Measurements from ENCODE around the gene SMG5. TPM values are rescaled to one million over a fixed set of nuclear protein-coding genes. Genes with fewer than 3 reads are reported as not detected.
A peak's percentile ranks its signal among the peaks of the same experiment; 100 is the strongest.

Gene SMG5
- total and polyA plus RNA-seq, 2 experiments from 2014 or later = 25.9 to 118 TPM

DNA sequence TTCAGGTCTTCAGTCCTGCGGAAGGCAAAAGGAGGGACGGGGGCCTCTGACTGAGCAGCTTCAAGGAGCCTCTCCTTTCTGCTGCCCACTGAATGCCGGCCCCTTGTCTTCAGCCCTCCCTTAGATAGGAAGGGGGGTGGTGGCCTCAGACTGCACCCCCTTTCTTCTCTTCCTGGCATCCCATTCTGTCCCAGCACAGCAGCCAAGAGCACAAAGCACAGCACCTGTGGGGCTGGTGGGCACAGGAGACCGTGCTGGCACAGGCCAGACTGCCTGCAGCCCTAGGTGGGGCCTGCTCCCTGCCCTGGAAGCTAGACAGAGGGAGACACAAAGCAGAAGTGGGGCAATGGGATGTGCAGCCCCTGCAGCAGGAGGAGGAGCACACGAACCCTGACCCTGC is 33.0 kb downstream of the SMG5 start:
- H3K27ac ChIP-seq (ENCODE audit: low read depth) = peak overlapping the region; percentile 63
- ATAC-seq (no peak), DNase-seq (ENCODE audit: low spot score) (no peak)
- H3K4me2 ChIP-seq = no peak overlapping the region
- Mint-ChIP-seq H3K27ac (no peak overlapping the region), H3K36me3 (ENCODE audit: low read depth) (peaks cover 49% of the 10 kb centered on the region), H3K27me3 (ENCODE audit: insufficient read depth, low read depth, poor library complexity) (peaks cover 27% of the 10 kb centered on the region), H3K4me1 (peaks cover 31% of the 10 kb centered on the region), H3K4me3 (no peak overlapping the region), H3K9me3 (no peaks in the 10 kb centered on the region)
- H3K36me3 ChIP-seq (ENCODE audit: insufficient read depth) = peaks cover 23% of the 10 kb centered on the region
- no peaks in the 10 kb centered on the region for H3K9me2 ChIP-seq (ENCODE audit: insufficient read depth)
- H3K79me2 ChIP-seq (replicated peaks; ENCODE audit: insufficient read depth) = no peaks in the 10 kb centered on the region
- H2AFZ ChIP-seq = no peak overlapping the region
- peaks cover 31% of the 10 kb centered on the region for H3K4me1 ChIP-seq (ENCODE audit: insufficient read depth)
- no peak overlapping the region for H3K4me3 ChIP-seq
- H4K20me1 ChIP-seq (replicated peaks; ENCODE audit: insufficient read depth) = no peaks in the 10 kb centered on the region
- peaks cover 13% of the 10 kb centered on the region for H3F3A ChIP-seq (replicated peaks; ENCODE audit: low read depth)
- TF ChIP-seq, protein P1, sequence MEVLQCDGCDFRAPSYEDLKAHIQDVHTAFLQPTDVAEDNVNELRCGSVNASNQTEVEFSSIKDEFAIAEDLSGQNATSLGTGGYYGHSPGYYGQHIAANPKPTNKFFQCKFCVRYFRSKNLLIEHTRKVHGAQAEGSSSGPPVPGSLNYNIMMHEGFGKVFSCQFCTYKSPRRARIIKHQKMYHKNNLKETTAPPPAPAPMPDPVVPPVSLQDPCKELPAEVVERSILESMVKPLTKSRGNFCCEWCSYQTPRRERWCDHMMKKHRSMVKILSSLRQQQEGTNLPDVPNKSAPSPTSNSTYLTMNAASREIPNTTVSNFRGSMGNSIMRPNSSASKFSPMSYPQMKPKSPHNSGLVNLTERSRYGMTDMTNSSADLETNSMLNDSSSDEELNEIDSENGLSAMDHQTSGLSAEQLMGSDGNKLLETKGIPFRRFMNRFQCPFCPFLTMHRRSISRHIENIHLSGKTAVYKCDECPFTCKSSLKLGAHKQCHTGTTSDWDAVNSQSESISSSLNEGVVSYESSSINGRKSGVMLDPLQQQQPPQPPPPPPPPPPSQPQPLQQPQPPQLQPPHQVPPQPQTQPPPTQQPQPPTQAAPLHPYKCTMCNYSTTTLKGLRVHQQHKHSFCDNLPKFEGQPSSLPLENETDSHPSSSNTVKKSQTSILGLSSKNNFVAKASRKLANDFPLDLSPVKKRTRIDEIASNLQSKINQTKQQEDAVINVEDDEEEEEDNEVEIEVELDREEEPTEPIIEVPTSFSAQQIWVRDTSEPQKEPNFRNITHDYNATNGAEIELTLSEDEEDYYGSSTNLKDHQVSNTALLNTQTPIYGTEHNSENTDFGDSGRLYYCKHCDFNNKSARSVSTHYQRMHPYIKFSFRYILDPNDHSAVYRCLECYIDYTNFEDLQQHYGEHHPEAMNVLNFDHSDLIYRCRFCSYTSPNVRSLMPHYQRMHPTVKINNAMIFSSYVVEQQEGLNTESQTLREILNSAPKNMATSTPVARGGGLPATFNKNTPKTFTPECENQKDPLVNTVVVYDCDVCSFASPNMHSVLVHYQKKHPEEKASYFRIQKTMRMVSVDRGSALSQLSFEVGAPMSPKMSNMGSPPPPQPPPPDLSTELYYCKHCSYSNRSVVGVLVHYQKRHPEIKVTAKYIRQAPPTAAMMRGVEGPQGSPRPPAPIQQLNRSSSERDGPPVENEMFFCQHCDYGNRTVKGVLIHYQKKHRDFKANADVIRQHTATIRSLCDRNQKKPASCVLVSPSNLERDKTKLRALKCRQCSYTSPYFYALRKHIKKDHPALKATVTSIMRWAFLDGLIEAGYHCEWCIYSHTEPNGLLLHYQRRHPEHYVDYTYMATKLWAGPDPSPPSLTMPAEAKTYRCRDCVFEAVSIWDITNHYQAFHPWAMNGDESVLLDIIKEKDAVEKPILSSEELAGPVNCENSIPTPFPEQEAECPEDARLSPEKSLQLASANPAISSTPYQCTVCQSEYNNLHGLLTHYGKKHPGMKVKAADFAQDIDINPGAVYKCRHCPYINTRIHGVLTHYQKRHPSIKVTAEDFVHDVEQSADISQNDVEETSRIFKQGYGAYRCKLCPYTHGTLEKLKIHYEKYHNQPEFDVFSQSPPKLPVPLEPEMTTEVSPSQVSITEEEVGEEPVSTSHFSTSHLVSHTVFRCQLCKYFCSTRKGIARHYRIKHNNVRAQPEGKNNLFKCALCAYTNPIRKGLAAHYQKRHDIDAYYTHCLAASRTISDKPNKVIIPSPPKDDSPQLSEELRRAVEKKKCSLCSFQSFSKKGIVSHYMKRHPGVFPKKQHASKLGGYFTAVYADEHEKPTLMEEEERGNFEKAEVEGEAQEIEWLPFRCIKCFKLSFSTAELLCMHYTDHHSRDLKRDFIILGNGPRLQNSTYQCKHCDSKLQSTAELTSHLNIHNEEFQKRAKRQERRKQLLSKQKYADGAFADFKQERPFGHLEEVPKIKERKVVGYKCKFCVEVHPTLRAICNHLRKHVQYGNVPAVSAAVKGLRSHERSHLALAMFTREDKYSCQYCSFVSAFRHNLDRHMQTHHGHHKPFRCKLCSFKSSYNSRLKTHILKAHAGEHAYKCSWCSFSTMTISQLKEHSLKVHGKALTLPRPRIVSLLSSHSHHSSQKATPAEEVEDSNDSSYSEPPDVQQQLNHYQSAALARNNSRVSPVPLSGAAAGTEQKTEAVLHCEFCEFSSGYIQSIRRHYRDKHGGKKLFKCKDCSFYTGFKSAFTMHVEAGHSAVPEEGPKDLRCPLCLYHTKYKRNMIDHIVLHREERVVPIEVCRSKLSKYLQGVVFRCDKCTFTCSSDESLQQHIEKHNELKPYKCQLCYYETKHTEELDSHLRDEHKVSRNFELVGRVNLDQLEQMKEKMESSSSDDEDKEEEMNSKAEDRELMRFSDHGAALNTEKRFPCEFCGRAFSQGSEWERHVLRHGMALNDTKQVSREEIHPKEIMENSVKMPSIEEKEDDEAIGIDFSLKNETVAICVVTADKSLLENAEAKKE (CRISPR knock-in tag; IDR thresholded peaks at IDR 0.05) = no peak
- TF ChIP-seq CREB1 (CRISPR knock-in tag; IDR thresholded peaks at IDR 0.05; ENCODE audit: low read depth) (no peak), EZH2phosphoT487 (IDR thresholded peaks at IDR 0.05; ENCODE audit: unreplicated experiment) (no peak), JUNB (IDR thresholded peaks at IDR 0.05; ENCODE audit: unreplicated experiment) (no peak), NANOG (IDR thresholded peaks at IDR 0.05; ENCODE audit: borderline replicate concordance) (no peak), ZNF331 (CRISPR knock-in tag; IDR thresholded peaks at IDR 0.05; ENCODE audit: low read depth) (no peak), ZNF114 (CRISPR knock-in tag; IDR thresholded peaks at IDR 0.05) (no peak), POLR2AphosphoS5 (IDR thresholded peaks at IDR 0.05; ENCODE audit: low read depth) (no peak), EZH2 (IDR thresholded peaks at IDR 0.05; ENCODE audit: low read depth, unreplicated experiment) (no peak), STAT1 (IDR thresholded peaks at IDR 0.05; ENCODE audit: unreplicated experiment) (no peak)
- TF ChIP-seq, protein P2, sequence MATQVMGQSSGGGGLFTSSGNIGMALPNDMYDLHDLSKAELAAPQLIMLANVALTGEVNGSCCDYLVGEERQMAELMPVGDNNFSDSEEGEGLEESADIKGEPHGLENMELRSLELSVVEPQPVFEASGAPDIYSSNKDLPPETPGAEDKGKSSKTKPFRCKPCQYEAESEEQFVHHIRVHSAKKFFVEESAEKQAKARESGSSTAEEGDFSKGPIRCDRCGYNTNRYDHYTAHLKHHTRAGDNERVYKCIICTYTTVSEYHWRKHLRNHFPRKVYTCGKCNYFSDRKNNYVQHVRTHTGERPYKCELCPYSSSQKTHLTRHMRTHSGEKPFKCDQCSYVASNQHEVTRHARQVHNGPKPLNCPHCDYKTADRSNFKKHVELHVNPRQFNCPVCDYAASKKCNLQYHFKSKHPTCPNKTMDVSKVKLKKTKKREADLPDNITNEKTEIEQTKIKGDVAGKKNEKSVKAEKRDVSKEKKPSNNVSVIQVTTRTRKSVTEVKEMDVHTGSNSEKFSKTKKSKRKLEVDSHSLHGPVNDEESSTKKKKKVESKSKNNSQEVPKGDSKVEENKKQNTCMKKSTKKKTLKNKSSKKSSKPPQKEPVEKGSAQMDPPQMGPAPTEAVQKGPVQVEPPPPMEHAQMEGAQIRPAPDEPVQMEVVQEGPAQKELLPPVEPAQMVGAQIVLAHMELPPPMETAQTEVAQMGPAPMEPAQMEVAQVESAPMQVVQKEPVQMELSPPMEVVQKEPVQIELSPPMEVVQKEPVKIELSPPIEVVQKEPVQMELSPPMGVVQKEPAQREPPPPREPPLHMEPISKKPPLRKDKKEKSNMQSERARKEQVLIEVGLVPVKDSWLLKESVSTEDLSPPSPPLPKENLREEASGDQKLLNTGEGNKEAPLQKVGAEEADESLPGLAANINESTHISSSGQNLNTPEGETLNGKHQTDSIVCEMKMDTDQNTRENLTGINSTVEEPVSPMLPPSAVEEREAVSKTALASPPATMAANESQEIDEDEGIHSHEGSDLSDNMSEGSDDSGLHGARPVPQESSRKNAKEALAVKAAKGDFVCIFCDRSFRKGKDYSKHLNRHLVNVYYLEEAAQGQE (IDR thresholded peaks at IDR 0.05; ENCODE audit: unreplicated experiment) = no peak
- TF ChIP-seq, protein P3, sequence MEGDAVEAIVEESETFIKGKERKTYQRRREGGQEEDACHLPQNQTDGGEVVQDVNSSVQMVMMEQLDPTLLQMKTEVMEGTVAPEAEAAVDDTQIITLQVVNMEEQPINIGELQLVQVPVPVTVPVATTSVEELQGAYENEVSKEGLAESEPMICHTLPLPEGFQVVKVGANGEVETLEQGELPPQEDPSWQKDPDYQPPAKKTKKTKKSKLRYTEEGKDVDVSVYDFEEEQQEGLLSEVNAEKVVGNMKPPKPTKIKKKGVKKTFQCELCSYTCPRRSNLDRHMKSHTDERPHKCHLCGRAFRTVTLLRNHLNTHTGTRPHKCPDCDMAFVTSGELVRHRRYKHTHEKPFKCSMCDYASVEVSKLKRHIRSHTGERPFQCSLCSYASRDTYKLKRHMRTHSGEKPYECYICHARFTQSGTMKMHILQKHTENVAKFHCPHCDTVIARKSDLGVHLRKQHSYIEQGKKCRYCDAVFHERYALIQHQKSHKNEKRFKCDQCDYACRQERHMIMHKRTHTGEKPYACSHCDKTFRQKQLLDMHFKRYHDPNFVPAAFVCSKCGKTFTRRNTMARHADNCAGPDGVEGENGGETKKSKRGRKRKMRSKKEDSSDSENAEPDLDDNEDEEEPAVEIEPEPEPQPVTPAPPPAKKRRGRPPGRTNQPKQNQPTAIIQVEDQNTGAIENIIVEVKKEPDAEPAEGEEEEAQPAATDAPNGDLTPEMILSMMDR (conservative IDR thresholded peaks at IDR 0.05; ENCODE audit: low read depth in 2 of 2) = no peak
- TF ChIP-seq, protein P4, sequence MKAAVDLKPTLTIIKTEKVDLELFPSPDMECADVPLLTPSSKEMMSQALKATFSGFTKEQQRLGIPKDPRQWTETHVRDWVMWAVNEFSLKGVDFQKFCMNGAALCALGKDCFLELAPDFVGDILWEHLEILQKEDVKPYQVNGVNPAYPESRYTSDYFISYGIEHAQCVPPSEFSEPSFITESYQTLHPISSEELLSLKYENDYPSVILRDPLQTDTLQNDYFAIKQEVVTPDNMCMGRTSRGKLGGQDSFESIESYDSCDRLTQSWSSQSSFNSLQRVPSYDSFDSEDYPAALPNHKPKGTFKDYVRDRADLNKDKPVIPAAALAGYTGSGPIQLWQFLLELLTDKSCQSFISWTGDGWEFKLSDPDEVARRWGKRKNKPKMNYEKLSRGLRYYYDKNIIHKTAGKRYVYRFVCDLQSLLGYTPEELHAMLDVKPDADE (IDR thresholded peaks at IDR 0.05) = no peak
- no peaks in the 10 kb centered on the region for H3K27me3 ChIP-seq (ENCODE audit: insufficient read depth)

All from GM23338 (cell line).